ENCODE results near the gene SIRPB1.

GRCh38 chr20:1577906-1578305 lies 41.9 kb downstream of the SIRPB1 start:
- TF ChIP-seq EZH2 (optimal IDR thresholded peaks at IDR 0.05; ENCODE audit: low read depth, low read length) (no peak), EZH2phosphoT487 (IDR thresholded peaks at IDR 0.05; ENCODE audit: low read length) (no peak), CTCF (IDR thresholded peaks at IDR 0.05; ENCODE audit: low read length) (no peak)

All from MM.1S (cell line).